HG03025 (cell line): ENCODE data around the gene KLHDC7A.
"Not testable (repeated sequence)": the region's sequence is repeated elsewhere in the genome, so short reads cannot be mapped to it uniquely, and the experiment has no call there.

Experiments
- ATAC-seq: cut with Tn5 transposase; IDR thresholded peaks from one replicate; pipeline ENCODE4 v1.9.1; 2021; ENCODE audit warnings: mild to moderate bottlenecking, moderate library complexity; ENCODE audit not compliant: unreplicated experiment, low FRiP score

The KLHDC7A gene

DNA sequence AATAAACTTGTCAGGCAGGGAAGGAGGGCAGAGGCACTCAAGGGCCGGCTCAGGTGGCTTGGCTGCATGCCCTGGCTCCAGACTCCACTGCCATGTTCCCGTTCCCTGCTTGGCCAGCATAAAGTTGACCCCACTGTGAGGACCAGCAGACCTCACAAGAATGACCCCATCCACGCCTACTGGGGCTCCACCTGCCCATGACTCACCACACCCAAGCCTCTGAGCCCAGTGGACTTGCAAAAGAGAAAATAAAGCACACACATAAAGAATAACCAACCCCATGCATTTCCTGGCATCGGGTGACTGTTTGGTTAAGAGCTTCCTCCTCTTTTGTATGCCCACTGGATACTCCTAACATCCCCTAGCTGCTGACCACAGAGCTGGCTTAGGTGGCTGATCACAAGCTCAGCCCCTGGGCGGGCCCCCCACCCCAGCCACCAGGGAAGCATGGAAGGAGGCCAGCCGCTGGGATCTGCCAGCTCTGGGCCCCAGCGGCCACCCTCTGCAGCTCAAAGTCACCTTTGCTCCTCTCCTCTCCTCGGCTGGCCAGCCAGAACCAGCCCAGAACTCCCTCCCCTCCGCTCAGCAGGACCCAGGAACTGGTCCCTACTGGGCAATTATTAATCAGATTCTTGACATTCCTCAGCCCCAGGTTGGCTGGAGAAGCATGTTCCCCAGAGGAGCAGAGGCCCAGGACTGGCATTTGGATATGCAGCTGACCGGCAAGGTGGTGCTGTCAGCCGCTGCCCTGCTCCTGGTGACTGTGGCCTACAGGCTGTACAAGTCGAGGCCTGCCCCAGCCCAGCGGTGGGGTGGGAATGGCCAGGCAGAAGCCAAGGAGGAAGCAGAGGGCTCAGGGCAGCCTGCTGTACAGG, at the start of gene KLHDC7A:
Gene KLHDC7A (plus strand): TSS at position 616 of the 875 bp plus-strand sequence. CDS start 52 bp downstream, at position 668.
- no peak for ATAC-seq

DNA sequence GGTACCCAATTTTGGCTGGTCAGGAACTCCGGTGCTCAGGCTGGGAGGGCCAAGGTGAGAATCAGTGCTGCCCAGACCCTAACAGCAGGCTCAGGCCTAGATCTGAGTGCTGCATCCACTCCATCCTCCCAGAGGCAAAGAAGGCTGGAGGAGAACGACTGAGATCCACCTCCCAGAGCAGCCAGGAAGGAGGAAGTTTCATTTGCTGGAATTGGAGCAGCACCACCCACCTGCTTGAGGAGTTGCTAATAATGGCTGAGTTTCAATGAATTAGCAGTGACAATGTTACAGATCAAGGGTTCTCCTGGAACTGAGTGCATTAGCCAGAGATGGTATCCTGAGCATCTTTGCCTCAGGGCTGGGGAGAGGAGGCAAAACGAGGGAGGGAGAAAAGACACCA, 46.7 kb upstream of the KLHDC7A start:
- no peak for ATAC-seq

- no peak for ATAC-seq
Observed at GRCh38 chr1:18440385-18441226, 40.1 kb upstream of the KLHDC7A start.

DNA sequence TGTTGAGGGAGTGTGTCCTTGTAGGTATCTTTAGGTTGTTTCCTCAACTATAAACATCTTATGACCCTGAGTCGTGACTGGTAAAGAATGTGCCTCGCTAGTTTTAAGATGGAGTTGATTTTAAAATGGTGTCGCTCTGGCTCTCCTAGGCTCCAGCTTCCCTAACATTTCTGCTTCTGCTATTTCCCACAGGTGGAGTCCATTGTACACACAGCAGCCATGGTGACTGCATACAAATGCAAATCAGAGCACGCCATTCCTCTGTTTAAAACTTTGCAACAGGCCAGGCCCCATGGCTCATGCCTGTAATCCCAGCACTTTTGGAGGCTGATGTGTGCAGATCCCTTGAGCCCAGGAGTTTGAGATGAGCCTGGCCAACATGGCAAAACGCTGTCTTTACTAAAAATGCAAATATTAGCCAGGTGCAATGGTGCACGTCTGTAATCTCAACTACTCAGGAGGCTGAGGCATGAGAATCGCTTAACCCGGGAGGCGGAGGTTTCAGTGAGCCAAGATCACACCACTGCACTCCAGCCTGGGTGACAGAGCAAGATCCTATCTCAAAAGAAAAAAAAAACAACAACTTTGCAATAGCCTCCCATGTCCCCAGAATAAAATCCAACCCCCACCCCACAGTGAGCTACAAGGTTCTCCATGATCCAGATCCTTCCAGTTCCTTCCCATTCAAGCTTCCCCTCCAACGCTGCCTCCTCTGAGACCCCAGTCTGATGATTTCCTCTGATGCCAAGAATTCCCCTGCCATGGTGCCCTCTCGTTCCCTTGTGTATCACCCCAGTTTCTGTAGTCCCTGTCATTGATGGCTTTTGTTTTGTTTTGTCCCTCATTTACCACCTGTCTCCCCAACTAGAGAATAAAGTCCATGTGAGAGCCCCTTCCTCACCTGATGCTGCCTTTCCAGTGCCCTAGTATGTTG, 36.9 kb upstream of the KLHDC7A start:
- no peak for ATAC-seq

DNA sequence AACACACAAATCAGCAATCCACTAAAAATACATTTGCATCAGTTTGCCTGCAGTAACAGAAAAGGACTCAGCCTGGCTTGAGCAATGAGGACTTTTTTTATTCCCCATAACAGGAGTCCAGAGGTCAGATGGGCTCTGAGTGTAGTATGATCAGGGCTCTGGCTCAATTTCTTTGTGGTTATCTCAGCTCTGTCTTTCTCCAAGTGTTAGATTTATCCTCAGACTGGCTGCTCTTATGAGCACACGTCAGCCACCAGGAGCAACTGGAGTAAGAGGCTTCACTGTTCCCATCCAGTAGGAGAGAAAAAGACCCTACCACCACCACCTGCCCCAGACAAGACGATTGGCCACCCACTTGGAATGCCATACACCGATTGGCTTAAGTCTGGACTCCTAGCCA, 36.2 kb upstream of the KLHDC7A start:
- no peak for ATAC-seq

GRCh38 chr1:18446751-18447150, 34.0 kb upstream of the KLHDC7A start:
- no peak for ATAC-seq

DNA sequence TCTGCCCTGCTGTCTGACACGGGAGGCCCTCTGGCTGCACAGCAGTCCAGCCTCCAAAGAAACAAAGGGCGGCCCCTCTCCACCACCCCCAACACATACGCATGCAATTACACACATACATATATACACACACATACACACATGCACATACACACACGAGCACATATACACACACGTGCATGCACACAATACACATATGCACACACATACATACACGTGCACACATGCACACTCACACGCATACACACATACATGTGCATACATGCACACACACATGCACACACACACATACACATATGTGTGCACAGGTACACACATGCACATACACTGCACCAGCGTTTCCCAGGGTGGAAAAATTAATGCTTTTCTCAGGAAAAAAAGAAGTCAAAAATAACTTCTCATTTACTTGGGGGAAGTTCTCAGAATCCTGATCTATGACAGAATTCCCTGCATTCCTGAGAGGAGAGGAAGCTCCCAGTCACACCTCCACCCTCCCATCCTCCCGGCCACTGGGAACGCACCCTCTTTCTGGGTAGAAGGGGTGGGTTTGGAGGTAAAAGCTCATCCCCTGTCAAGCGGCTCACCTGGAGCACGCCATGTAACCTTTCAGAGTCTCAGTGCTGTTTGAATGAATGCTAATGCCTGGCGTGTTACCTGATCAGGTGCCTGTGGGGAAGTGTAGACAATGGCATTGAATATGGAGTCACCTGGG, 33.1 kb upstream of the KLHDC7A start:
- no peak for ATAC-seq

- no peak for ATAC-seq
Observed at GRCh38 chr1:18448889-18449288, 31.8 kb upstream of the KLHDC7A start.

DNA sequence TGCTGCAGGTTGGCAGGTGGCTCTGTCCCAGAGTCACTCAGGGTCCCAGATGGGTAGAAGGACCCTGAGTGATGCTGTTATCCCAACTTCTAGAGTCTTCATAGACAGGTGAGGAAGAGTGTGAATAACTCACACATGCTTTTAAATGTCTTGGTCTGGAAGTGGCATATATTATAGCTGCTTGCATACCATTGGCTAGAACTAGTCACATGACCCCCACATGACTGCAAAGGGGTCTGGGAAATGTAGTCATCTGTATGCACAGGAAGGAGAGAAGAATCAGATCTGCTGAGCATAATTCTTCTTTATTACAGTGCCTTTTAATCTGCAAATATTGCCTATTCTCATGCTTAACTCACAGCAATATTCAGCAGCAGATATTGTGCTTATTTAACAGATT, 28.2 kb upstream of the KLHDC7A start:
- no peak for ATAC-seq

DNA sequence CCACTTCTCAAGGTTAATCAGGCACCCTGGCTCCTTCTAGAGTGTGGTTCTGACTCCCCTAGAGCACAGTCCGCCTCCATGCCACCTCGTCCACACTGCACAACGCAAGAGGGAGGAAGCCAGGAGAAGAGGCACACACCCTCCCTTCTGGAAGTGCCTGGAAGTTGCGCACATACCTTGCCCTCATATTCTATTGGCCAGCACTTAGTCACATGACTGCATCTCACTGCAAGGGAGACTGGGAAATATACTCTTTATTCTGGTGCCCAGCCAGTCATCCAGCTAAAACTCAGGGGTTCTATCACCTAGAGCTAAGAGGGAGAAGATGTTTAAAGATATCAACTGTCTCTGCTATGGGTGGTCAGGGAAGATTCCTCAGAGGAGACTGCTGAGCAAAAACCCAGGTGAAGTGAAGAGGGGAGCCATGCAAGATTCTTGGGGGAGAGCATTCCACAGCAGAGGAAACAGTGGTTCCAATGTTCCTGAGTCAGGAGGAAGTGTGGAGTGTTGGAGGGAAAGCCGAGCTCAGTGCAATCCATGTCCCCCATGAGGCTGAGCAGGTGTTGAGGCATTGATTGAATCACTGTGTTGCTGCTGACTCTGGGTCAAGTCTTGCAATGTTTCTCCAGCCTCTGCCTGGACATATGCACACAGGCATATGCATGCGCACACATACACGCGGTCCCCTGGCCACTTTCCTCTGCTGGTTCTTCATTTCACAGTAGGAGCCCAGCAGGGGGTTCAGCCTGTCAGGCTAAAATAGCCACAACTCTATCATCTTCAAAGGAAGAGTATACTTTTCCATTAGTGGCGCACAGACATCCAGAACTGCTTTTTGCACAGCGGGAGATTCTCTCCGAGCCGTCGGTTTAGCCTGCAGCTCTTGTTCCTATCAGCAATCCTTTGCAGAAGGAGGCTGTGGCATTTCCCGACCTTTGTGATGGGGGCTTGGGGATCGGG, 22.3 kb upstream of the KLHDC7A start:
- ATAC-seq = no peak

DNA sequence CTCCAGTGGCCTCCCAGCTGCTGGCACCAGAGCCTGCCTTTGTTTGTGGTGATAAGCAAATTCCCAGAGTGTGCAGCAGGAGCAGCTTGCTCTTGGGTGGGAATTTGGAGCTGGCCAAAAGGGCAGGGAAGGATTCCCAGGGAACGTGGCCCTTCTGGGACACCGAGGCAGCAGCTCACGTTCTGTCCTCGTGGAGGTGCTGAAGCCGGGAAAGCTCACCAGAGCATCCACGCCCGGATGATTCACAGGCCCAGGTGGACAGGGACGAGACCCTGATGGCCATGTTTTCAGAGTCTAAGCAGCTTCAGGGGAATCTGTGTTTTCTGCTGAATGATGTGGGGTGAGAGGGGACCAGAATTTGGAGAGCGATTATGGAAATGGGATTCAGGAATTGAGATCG, 19.1 kb upstream of the KLHDC7A start:
- ATAC-seq = no peak

DNA sequence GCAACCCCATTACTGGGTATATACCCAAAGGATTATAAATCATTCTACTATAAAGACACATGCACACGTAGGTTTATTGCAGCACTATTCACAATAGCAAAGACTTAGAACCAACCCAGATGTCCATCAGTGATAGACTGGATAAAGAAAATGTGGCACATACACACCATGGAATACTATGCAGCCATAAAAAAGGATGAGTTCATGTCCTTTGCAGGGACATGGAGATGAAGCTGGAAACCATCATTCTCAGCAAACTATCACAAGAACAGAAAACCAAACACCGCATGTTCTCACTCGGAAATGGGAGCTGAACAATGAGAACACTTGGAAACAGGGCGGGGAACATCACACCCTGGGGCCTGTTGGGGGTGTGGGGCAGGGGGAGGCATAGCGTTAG, 18.2 kb upstream of the KLHDC7A start:
- ATAC-seq = not testable (repeated sequence)

DNA sequence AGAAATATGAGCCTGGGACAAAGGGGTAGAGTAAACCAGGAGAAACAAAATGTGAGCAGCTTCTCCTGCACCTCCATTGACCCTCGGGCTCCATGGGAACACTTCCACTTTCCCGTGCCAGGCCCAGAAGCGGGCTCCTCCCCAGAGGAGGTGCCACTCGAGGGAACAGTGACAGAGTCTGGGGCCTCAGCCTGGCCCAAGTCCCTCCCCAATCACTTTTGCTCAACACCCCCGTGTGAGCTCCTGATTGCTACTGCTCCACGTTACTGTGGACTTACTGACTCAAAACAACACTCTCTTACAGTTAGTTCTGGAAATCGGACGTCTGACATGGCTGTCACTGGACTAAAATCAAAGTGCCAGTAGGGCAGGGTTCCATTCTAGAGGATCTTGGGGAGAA, 17.7 kb upstream of the KLHDC7A start:
- ATAC-seq = no peak

DNA sequence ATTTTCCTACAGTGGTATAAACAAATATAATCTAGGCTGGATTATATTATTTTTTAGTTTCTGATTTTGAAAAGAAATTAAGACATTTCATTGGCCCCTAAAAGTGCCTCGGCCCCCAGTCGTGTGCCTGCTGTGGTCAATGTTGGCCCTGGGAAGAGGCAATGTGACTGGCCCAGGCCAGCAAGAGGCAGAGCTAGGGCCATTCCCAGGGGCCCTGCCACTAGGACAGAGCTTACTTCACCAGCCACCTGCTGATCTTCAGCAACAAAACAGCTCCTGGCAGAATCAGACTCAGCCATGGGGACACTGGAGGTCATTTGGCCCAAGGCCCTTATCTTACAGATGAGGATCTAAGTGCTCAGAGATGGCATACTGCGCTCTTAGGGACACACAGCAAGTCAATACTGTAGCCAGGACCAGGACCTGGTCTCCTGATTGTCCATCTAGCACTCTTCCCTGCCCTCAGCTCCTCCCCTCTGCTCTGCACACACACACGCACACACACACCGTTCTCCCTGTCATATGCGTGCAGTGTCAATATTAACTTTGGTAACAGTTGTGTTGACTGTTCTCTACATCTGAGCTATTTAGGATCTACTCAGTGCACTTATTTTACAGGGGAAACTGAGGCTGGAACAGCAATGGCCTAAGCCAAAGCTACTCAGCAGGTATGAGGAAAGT, 16.6 kb upstream of the KLHDC7A start:
- no peak for ATAC-seq

DNA sequence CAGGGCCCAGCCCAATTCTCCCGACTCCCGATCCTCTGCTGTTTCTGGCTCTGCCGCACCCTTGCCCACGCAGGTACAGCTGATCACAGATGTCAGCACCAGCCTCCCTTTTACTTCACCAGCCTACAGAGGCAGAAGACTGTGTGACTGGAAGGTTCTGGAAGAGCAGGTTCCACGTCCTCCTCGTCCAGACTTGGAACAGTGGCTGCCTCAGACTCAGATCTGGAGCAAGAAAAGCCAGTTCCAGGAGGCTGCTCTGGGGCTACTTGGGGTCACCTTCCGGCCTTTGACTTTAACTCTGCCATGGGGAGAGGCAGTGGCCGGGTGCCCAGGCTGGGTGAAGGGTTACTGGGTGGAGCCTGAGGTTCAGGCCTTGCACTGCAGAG, 16.1 kb upstream of the KLHDC7A start:
- no peak for ATAC-seq

GRCh38 chr1:18466676-18467075, 14.1 kb upstream of the KLHDC7A start:
- ATAC-seq = no peak

DNA sequence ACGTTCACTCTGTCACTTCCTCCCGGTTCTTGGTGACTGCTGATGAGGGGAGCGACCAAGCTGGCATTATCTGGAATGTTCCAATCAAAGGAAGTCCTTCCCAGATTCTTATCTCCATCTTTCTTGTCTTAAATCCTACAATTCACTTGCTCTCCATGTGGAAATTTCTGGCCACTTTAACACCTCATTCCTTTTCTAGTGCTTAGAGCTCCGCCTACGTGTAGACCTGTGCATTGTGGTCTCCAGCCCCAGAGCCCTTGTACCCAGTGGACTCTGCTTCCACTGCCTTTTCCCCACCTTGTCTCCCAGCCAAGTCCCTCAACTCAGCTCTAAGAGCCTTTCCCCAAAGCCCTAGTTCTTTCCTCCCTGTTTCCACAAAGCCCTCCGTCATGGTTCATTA, 12.2 kb upstream of the KLHDC7A start:
- no peak for ATAC-seq

- ATAC-seq = no peak
Observed at GRCh38 chr1:18469514-18469913, 11.2 kb upstream of the KLHDC7A start.
